Daoy (cell line): ENCODE data around the gene MAP3K12. TPM values are rescaled to one million over a fixed set of nuclear protein-coding genes. Genes with fewer than 3 reads are reported as not detected.
A peak's percentile ranks its signal among the peaks of the same experiment; 100 is the strongest.

Experiments used
- DNase-seq: peaks from one replicate; pipeline ENCODE4 v3.0.0-alpha.2; 2015; ENCODE audit warnings: low read depth
- total RNA-seq: library from RNA; depleted of rRNA; stranded (reverse); fragments of >200 nt; shearing (Covaris generic); gene quantifications from 2 replicates; pipeline ENCODE4 v1.2.3, GENCODE V29; 2014

The MAP3K12 gene
- total RNA-seq, 1 experiment from 2014 or later = 5.7 TPM

DNA sequence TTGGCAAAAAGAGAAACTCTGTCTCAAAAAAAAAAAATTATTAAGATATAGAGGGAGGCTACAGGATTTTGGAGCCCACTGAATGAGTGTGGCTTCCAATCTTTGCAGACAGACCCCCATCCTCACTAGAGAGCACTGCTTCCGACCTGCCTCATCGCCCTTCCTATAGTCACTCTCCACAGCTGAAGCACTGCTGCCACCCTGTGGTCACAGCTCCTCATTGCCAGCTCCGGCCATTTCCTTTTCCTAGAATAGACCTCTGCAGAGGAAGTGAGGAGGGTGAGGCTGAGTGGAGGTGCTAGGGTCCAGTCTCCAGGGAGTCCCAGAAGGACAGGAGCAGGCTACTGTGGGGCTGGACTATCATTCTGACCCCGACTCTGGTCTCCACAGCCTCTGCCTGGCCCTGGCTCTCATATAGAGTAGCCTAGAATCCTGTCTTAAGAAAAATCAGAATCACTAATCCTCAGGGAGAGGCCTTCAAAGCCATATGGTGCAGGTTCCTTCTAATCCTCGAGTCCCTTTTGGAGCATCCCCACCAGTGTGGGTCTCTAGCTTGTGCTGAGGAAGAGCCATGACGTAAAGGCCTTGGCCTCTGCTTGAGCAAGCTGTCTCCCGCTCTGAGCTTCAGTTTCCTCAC, 9.4 kb upstream of the MAP3K12 start:
- DNase-seq = peak; percentile 83

GRCh38 chr12:53507603-53507885, 8.3 kb upstream of the MAP3K12 start:
- DNase-seq = no peak

- no peak for DNase-seq
Observed at GRCh38 chr12:53506881-53507602, 7.8 kb upstream of the MAP3K12 start, which contains the start of gene NPFF. Gene NPFF, minus strand, starts transcription at chr12:53507484. Its CDS starts 10 bp downstream, at chr12:53507474.

DNA sequence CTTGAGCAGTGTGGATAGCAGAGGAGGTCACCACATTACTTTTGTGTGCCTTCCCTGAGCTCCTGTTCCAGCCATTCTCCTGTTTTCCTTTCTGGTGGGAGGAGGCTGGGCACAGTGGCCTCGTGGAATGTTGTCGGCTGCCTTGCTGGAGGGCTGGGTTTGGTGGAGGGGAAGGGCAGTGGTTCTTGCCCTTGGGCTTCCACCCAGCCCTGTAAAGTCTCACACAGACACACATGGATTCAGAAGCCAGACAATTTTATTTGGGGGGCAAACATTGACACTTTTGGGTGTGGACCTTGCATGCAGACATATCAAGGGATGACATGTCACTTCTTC, 7.2 kb upstream of the MAP3K12 start:
- no peak for DNase-seq

DNA sequence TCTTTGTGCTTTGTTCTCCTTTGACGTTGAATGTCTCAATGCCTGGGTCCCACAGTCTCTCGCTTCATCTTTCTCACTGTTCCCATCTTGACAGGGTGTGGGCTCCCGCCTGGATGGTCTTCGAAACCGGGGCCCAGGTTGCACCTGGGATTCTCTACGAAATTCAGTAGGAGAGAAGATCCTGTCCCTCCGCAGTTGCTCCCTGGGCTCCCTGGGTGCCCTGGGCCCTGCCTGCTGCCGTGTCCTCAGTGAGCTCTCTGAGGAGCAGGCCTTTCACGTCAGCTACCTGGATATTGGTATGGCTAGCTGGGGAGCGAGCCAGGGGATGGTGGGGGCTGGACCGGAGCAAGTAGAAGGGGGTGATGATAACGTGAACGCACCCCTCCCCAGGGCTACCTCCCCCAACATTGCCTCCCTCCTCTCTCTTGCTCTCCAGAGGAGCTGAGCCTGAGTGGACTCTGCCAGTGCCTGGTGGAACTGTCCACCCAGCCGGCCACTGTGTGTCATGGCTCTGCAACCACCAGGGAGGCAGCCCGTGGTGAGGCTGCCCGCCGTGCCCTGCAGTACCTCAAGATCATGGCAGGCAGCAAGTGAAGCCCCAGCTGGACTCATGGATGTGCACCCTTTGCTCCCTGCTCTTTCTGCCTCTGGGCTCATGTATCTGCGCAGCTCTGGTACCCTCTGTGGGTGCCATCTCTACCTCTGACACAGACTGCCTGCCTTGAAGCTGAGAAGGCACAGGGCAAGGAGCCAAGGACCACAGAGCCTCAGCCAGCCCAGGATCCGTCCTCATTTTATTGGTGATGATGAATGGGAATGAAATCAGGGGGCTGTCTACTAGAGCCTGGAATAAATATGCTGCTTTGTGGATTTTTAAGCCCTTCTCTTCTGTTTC, 6.5 kb upstream of the MAP3K12 start:
- DNase-seq = peak; percentile 28

GRCh38 chr12:53505086-53505485, 5.8 kb upstream of the MAP3K12 start:
- DNase-seq = peak; percentile 50

- no peak for DNase-seq
Observed at GRCh38 chr12:53504004-53504920, 5.0 kb upstream of the MAP3K12 start.

DNA sequence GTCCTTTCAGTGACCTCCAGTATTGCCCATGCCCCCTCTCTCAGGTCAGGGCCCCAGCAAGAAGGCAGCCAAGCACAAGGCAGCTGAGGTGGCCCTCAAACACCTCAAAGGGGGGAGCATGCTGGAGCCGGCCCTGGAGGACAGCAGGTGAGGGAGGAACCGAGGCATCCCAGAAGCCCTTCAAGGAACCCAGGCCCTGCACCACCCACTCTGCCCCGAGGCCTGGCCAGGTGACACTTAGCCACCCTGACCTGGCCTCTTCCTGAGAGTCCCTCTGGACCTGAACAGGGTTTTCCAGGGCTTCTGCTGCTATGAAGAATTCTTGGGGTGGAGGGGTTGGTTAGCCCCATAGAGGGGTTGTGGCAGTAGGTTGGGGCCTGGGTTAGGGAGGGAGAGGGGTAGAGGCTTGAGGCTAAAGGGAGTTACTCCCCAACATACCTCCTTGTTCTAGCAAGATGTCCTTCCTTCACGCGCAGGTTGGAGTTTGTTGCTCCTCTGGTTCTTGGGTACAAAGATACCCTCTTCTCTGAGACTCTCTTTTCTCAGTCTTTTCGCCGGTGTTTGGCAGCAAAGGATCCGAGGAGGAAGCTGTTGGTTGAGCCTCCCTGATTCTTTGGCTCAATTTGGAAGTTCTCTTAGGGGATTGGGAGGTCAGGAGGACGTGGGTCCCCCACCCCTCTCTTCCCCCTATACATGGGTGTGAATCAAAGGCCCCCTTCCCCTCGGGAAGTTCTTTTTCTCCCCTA, 3.9 kb upstream of the MAP3K12 start:
- no peak for DNase-seq

DNA sequence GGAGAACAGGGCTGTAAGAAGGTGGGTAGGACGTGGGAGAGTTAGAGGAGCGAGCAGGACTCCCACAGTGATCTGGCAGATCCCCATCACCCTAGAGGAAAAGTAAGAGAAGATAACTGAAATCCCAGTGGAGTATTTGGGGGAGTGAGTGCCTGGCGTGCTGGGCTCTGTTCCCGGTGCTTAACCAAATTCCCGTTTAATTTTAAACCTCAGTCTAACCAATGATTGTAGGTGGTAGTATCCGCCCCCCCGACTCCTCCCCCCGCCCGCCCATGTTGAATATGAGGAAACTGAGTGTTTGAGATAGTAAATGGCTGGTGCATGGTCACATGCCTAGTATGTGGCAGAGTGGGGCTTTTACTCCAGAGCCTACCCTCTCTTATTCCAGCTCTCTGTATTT, 3.1 kb upstream of the MAP3K12 start:
- no peak for DNase-seq

GRCh38 chr12:53501615-53502181, 2.4 kb upstream of the MAP3K12 start:
- DNase-seq = no peak

GRCh38 chr12:53500776-53501614, 1.7 kb upstream of the MAP3K12 start, which contains the start of gene TARBP2:
Gene TARBP2, plus strand, starts transcription at chr12:53501283. Its CDS starts 126 bp downstream, at chr12:53501409.
- peak; percentile 99 for DNase-seq

DNA sequence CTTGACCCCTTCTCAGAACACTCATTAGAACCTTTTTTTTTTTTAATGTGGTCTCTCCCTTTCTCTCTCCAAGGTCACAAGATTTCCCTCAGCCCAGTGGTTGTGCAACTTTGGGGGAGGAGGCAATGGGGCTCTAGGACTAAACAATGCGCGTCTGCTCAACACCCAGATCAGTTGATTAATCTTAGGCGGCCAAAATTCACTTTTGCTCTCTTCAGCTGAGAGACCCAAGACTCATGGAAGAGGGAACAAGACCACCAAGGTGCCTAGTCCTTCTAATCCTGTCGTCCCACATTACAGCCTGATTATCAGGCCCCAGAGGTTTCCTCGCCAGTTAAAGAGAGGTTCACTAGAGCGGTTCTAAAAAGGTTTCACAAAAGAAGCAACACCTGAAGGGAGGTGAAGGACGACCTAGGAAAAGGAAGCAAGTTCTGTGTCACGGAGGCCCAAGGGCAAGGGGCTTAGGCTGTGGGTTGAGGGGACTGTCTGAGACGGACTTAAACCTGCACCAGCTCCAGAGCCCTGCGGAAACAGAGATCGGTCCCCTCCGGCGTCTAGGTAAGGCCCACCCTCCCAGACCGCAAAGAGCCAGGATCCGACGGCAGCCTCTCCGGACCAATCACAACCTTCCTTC, 1.0 kb upstream of the MAP3K12 start:
- no peak for DNase-seq

GRCh38 chr12:53498235-53498630, 1.0 kb downstream of the MAP3K12 start:
- no peak for DNase-seq

GRCh38 chr12:53497461-53497860, 1.8 kb downstream of the MAP3K12 start:
- no peak for DNase-seq

DNA sequence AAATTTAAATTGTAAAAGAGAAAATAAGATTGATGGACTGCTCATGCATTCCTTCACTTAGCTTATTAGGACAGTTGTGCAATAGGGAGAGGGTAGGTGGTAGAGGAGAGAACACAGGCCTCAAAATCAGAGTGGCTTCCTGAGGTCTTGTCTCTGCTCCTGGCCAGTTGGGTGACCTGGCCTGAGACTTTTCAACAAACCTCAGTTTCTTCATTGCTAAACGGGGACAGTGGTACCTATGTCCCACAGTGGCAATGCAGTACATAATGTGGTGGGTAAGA, 2.6 kb downstream of the MAP3K12 start:
- no peak for DNase-seq

DNA sequence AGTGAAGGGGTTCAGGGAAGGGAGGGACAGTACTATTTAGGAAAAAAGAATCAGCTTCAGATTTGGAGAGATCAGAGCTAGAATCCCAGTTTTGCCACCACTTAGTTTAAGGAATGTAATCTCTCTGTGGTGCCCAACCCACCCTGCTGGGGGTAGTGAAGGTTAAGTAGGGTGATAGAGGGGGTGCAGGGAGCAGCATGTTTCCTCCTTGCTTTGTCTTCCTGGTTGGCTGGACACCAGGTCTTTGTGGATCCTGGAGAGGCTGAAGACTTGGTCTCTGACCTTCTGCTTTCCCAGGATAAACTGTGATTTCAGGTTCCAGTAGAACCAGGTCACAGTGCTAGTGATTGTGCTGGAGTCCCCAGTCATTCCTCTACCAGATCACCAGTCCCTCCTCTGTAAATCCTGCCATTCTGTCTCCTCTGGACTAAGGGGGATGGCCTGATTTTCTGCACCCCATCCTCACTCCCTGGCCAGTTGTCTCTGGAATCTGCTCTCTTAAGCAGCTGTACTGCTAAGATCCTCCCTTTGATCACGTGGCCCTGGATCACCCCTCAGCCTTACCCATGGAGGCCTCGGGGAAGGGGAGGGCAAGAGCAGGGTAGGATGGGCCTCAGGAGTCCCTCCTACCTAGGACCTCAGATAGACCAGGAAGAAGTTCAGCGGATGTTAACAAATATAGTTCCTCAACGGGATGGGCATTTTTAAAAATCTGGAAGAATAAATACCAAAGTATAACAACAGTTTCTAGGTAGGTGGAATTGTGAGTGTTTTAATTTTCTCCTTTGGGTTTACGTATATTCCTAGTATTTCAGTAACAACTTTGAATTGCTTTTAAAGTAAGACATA, 3.1 kb downstream of the MAP3K12 start:
- DNase-seq = peak; percentile 29

DNA sequence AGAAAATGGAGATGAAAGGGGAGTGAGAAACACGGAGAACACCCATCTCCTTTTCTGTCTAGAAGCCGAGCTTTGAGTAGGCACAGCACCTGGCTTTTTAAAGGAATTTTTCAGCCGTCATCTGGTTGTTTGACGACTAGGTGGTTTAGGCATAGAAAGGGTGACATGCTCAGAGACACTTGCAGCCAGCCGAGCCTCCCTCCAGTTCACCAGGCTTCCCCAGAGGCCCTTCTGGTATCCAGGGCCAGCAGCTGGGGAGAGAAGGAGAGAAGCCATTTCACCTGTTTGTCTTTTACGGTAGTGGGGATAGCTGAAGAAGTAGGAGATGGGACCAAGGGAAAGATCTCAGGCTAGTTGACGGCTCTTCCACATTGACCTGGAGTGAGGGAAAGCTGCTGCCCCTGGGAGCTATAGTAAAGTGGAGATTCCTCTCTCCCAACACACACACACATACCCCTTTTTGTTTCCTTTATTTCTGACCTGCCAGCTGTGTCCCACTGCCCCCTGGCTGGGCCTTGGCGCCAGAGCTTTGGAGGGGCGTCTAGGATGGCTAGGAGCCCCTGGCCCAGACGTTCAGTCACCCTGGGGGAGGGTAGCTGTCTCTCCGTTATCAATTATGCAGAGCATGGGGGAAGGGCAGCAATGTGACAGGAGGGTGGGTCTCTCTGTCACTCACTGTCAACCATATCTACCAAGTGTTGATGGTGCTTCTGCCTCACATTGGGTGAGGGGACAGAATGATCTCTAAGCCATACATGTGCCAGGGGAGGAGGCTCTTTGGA, 5.5 kb downstream of the MAP3K12 start:
- DNase-seq = no peak
